OCI-LY7 (cell line): Measurements from ENCODE around the gene ALDH1L1.

Experiments
- CTCF ChIP-seq: fragments of 200-600 bp; sonication (generic); conservative IDR thresholded peaks from 2 replicates; pipeline ENCODE4 v1.5.1; 2014; ENCODE audit warnings: mild to moderate bottlenecking, antibody characterized with exemption, low read length, moderate library complexity, mixed read lengths
- EZH2phosphoT487 ChIP-seq: fragments of 200-600 bp; sonication (generic); IDR thresholded peaks from 2 replicates; pipeline ENCODE4 v1.6.1; 2018; ENCODE audit warnings: low read depth, borderline replicate concordance, mild to moderate bottlenecking, mixed run types, antibody characterized with exemption, low read length, moderate library complexity, mixed read lengths

DNA sequence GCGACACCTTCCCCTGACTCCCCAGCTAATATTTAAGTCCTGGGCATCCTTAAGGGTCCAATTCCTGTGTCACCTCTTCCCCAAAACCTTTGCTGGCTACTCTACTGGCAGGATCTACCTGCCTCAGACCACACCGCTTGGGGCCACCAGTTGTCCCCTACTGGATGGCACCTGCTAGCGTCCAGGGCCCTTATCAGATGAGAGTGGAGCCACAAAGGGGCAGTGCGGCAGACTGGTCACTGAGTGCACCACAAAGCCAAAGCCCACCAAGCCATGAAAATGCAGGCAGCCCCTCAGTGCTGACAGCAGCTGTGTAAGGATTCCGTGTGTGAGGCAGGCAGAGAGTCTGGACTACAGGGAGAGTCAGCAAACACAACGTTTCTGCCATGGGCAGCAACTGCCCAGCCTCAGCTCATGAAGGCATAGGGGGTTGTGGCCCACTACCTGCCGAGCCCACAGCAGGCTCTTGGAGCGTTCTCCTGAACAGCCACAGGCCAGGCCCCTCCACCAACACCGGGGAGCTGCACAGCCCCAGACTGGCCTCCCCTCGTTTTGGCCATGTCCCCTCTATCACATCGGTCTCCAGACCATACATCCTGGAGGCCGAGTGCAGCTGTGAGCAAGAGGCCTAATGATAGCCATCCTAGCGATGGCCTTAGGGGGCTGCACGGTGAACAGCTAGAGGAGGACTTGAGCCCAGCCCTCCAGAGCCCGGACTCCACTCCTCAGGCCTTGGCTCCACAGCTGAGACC, 32.3 kb downstream of the ALDH1L1 start:
- TF ChIP-seq CTCF, result no peak
- no peak for TF ChIP-seq EZH2phosphoT487
